K562 (cell line): ENCODE data around the gene NAV2. TPM values are rescaled to one million over a fixed set of nuclear protein-coding genes. Genes with fewer than 3 reads are reported as not detected.

Source experiments
- DEAF1 ChIP-seq: fragments of 450-650 bp; formaldehyde crosslinking; IDR thresholded peaks from 2 replicates; pipeline ENCODE4 v1.4.0; 2020; ENCODE audit warnings: mild to moderate bottlenecking, moderate library complexity
- MAZ ChIP-seq, 2 experiments: fragments of 450-650 bp in 1 of 2; sonication (generic) in 1 of 2; formaldehyde crosslinking; IDR thresholded peaks in 1 of 2; conservative IDR thresholded peaks in 1 of 2; 2 replicates each; pipeline versions ENCODE4 v1.4.0 to v1.5.0; 2020; ENCODE audit warnings: mild to moderate bottlenecking in 1 of 2, missing genetic modification reagents in 1 of 2
- NFRKB ChIP-seq: fragments of 450-650 bp; IDR thresholded peaks from 2 replicates; pipeline ENCODE4 v1.6.1; 2016; ENCODE audit warnings: low read depth
- NR3C1 ChIP-seq: sonication (generic); formaldehyde crosslinking; IDR thresholded peaks from 2 replicates; pipeline ENCODE4 v1.8.1; 2022; ENCODE audit warnings: missing genetic modification reagents
- PML ChIP-seq: IDR thresholded peaks from 2 replicates; pipeline ENCODE4 v1.6.1; 2012; ENCODE audit warnings: low read length, inconsistent platforms
- RB1 ChIP-seq: fragments of 450-650 bp; IDR thresholded peaks from 2 replicates; pipeline ENCODE4 v1.6.1; 2017; ENCODE audit warnings: low read depth, mild to moderate bottlenecking
- RBM15 ChIP-seq: fragments of 200-400 bp; formaldehyde crosslinking; IDR thresholded peaks from 2 replicates; pipeline ENCODE4 v1.6.1; 2018; ENCODE audit warnings: mild to moderate bottlenecking, low read length, moderate library complexity; ENCODE audit not compliant: insufficient read depth
- SMC3 ChIP-seq: conservative IDR thresholded peaks from 2 replicates; pipeline ENCODE4 v1.6.1; 2011; ENCODE audit warnings: low read depth, low read length, improper control_type of control experiment; ENCODE audit not compliant: insufficient read depth
- SOX6 ChIP-seq: fragments of 450-650 bp; IDR thresholded peaks from 2 replicates; pipeline ENCODE4 v1.6.1; 2014; ENCODE audit warnings: mild to moderate bottlenecking
- STAT5B ChIP-seq: fragments of 250-450 bp; sonication (Bioruptor Pico); IDR thresholded peaks from 2 replicates; pipeline ENCODE4 v1.8.0; 2021; ENCODE audit warnings: mild to moderate bottlenecking, inconsistent platforms
- XRCC5 ChIP-seq: fragments of 200-400 bp; formaldehyde crosslinking; IDR thresholded peaks from 2 replicates; pipeline ENCODE4 v1.6.1; 2017; ENCODE audit warnings: low read depth, mild to moderate bottlenecking, low read length
- ZEB2 ChIP-seq: fragments of 450-650 bp; IDR thresholded peaks from 2 replicates; pipeline ENCODE4 v1.6.1; 2016
- ZNF395 ChIP-seq: fragments of 200-800 bp; sonication (Bioruptor generic); IDR thresholded peaks from 2 replicates; pipeline ENCODE4 v1.6.1; 2017; ENCODE audit warnings: missing genetic modification characterization, missing compliant biosample characterization
- ZNF444 ChIP-seq: fragments of 250-450 bp; sonication (Bioruptor Pico); IDR thresholded peaks from 2 replicates; pipeline ENCODE4 v1.4.0; 2020; ENCODE audit warnings: mild to moderate bottlenecking, moderate library complexity
- ZNF583 ChIP-seq: fragments of 250-450 bp; sonication (Bioruptor Pico); IDR thresholded peaks from 2 replicates; pipeline ENCODE4 v1.4.0; 2020
- polyA plus RNA-seq, 8 experiments: library from polyadenylated mRNA; depleted of rRNA in 4 of 8; stranded (reverse) in 5 of 8; unstranded in 3 of 8; fragments of >200 nt; fragmentation: Nextera tagmentation in 2 of 8; fragmentation: Illumina TruSeq in 1 of 8; extraction: Ambion mirVana in 2 of 8; extraction: Trizol in 1 of 8; gene quantifications; 2 replicates each; pipeline versions ENCODE4 v1.2.1 to v1.2.3, GENCODE V29; 2011 to 2014; ENCODE audit warnings: inconsistent platforms in 1 of 8, missing spikeins in 1 of 8
- total RNA-seq, 7 experiments: library from RNA; depleted of rRNA in 6 of 7; stranded (reverse); fragments of >200 nt in 6 of 7; fragmentation: Illumina TruSeq in 2 of 7; extraction: Trizol in 2 of 7; gene quantifications; 2 replicates each; pipeline versions ENCODE4 v1.2.1 to v1.2.3, GENCODE V29; 2011 to 2021; ENCODE audit warnings: low replicate concordance in 1 of 7
- TF ChIP-seq, protein P1 (sequence below): sonication (generic); formaldehyde crosslinking; IDR thresholded peaks from 2 replicates; pipeline ENCODE4 v1.9.0; 2022; ENCODE audit warnings: mild to moderate bottlenecking, missing genetic modification reagents
- TF ChIP-seq, protein P2 (sequence below): fragments of 250-450 bp; sonication (Bioruptor Pico); IDR thresholded peaks from 2 replicates; pipeline ENCODE4 v1.4.0; 2020
- TF ChIP-seq, protein P3 (sequence below): fragments of 200-800 bp; sonication (Bioruptor generic); IDR thresholded peaks from 2 replicates; pipeline ENCODE4 v1.6.1; 2017; ENCODE audit warnings: missing genetic modification characterization, missing compliant biosample characterization
- TF ChIP-seq, protein P4 (sequence below): fragments of 450-650 bp; conservative IDR thresholded peaks from 2 replicates; pipeline ENCODE4 v1.6.1; 2016; ENCODE audit warnings: missing genetic modification characterization, low read depth, mild to moderate bottlenecking, control low read depth, missing compliant biosample characterization

The NAV2 gene
- total and polyA plus RNA-seq, 9 of the 15 experiments (the other 6 are each of a cell fraction or from before 2014, with no cell fraction given), result 0.03 to 0.35 (median 0.05) TPM

- peak; percentile 90 for TF ChIP-seq ZEB2
- TF ChIP-seq ZNF583 (CRISPR knock-in tag), result no peak
- peak; percentile 38; the same call in 1 of the 2 replicates for TF ChIP-seq SOX6
- no peak for TF ChIP-seq PML
- TF ChIP-seq ZNF444 (CRISPR knock-in tag), result no peak
- TF ChIP-seq ZNF395 (CRISPR knock-in tag), result 0 out of 2 replicates have a peak, but pooled peaks have one; percentile 1
- peak; percentile 82 for TF ChIP-seq SMC3
- TF ChIP-seq STAT5B (CRISPR knock-in tag), result no peak
- TF ChIP-seq XRCC5, result no peak
- TF ChIP-seq, protein P1, sequence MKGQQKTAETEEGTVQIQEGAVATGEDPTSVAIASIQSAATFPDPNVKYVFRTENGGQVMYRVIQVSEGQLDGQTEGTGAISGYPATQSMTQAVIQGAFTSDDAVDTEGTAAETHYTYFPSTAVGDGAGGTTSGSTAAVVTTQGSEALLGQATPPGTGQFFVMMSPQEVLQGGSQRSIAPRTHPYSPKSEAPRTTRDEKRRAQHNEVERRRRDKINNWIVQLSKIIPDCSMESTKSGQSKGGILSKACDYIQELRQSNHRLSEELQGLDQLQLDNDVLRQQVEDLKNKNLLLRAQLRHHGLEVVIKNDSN (CRISPR knock-in tag), result no peak
- peak in 1 of 2 experiments; percentile 81; a peak in 2 of 4 replicates for TF ChIP-seq MAZ (CRISPR knock-in tag; conservative IDR thresholded peaks at IDR 0.05 in 1 of 2, IDR thresholded peaks at IDR 0.05 in 1 of 2)
- TF ChIP-seq, protein P2, sequence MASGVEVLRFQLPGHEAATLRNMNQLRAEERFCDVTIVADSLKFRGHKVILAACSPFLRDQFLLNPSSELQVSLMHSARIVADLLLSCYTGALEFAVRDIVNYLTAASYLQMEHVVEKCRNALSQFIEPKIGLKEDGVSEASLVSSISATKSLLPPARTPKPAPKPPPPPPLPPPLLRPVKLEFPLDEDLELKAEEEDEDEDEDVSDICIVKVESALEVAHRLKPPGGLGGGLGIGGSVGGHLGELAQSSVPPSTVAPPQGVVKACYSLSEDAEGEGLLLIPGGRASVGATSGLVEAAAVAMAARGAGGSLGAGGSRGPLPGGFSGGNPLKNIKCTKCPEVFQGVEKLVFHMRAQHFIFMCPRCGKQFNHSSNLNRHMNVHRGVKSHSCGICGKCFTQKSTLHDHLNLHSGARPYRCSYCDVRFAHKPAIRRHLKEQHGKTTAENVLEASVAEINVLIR (CRISPR knock-in tag), result no peak
- TF ChIP-seq NR3C1 (CRISPR knock-in tag), result no peak
- no peak for TF ChIP-seq NFRKB
- TF ChIP-seq RBM15, result no peak
- TF ChIP-seq RB1, result peak; percentile 45; the same call in 1 of the 2 replicates
- TF ChIP-seq, protein P3, sequence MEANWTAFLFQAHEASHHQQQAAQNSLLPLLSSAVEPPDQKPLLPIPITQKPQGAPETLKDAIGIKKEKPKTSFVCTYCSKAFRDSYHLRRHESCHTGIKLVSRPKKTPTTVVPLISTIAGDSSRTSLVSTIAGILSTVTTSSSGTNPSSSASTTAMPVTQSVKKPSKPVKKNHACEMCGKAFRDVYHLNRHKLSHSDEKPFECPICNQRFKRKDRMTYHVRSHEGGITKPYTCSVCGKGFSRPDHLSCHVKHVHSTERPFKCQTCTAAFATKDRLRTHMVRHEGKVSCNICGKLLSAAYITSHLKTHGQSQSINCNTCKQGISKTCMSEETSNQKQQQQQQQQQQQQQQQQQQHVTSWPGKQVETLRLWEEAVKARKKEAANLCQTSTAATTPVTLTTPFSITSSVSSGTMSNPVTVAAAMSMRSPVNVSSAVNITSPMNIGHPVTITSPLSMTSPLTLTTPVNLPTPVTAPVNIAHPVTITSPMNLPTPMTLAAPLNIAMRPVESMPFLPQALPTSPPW (CRISPR knock-in tag), result peak; percentile 52
- TF ChIP-seq DEAF1 (CRISPR knock-in tag), result peak; percentile 75
- TF ChIP-seq, protein P4, sequence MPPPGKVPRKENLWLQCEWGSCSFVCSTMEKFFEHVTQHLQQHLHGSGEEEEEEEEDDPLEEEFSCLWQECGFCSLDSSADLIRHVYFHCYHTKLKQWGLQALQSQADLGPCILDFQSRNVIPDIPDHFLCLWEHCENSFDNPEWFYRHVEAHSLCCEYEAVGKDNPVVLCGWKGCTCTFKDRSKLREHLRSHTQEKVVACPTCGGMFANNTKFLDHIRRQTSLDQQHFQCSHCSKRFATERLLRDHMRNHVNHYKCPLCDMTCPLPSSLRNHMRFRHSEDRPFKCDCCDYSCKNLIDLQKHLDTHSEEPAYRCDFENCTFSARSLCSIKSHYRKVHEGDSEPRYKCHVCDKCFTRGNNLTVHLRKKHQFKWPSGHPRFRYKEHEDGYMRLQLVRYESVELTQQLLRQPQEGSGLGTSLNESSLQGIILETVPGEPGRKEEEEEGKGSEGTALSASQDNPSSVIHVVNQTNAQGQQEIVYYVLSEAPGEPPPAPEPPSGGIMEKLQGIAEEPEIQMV (tag), result no peak
Observed at GRCh38 chr11:20110908-20111669, 398.5 kb downstream of the NAV2 start (continued).
